ENCODE results near the gene TFF2.

The TFF2 gene

GRCh38 chr21:42313501-42313969, 37.3 kb downstream of the TFF2 start:
- TF ChIP-seq, protein P1, sequence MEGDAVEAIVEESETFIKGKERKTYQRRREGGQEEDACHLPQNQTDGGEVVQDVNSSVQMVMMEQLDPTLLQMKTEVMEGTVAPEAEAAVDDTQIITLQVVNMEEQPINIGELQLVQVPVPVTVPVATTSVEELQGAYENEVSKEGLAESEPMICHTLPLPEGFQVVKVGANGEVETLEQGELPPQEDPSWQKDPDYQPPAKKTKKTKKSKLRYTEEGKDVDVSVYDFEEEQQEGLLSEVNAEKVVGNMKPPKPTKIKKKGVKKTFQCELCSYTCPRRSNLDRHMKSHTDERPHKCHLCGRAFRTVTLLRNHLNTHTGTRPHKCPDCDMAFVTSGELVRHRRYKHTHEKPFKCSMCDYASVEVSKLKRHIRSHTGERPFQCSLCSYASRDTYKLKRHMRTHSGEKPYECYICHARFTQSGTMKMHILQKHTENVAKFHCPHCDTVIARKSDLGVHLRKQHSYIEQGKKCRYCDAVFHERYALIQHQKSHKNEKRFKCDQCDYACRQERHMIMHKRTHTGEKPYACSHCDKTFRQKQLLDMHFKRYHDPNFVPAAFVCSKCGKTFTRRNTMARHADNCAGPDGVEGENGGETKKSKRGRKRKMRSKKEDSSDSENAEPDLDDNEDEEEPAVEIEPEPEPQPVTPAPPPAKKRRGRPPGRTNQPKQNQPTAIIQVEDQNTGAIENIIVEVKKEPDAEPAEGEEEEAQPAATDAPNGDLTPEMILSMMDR (IDR thresholded peaks at IDR 0.05; ENCODE audit: low read depth, low read length, missing control alignments): no peak
- H3K4me3 ChIP-seq (ENCODE audit: low read depth, low read length): no peak overlapping the region
- DNase-seq (ENCODE audit: low read depth): peak; percentile 12
- in situ Hi-C loops (cut with HindIII; ENCODE audit: low sequenced_read_pairs): no loop called here

- no peak for DNase-seq (ENCODE audit: low read depth)
Measured at GRCh38 chr21:42312626-42313104, 38.1 kb downstream of the TFF2 start.

DNA sequence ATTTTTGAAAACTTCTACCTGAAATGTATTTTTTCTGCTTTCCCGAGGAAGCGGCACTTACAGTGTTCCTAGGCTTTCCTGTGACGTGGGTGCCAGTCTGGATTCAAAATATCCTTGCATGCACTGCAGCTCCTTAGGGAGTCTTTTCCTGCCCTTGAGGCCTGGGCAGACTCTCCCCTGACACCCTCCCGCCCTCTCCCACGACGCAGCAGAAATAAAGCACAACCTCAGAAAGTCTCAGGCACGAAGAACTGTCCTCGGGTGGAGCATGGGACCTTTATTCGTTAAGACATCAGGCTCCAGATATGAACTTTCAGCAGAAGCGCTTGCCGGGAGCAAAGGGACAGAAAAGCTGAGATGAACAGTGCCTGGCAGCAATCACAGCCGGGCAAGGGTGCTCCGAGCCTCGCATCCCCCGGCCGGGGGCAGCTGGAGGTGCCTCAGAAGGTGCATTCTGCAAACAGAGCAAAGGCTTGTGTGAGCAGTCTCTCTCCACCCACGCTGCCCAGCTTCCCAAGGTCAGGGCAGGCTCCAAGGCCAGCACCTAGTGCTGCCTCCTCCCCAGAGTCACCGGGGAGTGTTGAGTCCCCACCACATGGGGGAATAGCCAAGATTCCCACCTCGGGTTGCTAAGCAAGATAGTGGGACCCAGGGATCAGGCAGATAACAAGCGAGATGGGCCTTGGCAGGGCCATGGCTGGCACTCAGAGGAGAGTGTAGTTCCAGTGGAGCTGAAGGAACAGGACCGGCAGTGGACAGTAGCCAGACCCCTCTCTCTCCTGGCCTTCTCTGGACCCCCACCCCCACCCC, 38.8 kb downstream of the TFF2 start:
- in situ Hi-C loops (cut with HindIII; ENCODE audit: low sequenced_read_pairs): no loop called here
- no peak overlapping the region for H3K4me3 ChIP-seq (ENCODE audit: low read depth, low read length)
- TF ChIP-seq, protein P1 (IDR thresholded peaks at IDR 0.05; ENCODE audit: low read depth, low read length, missing control alignments): no peak
- DNase-seq (ENCODE audit: low read depth): no peak

More at GRCh38 chr21:42312626-42313104, 38.1 kb downstream of the TFF2 start:
- TF ChIP-seq, protein P1 (IDR thresholded peaks at IDR 0.05; ENCODE audit: low read depth, low read length, missing control alignments): no peak
- in situ Hi-C loops (cut with HindIII; ENCODE audit: low sequenced_read_pairs): no loop called here
- H3K4me3 ChIP-seq (ENCODE audit: low read depth, low read length): no peak overlapping the region

- TF ChIP-seq, protein P1 (IDR thresholded peaks at IDR 0.05; ENCODE audit: low read depth, low read length, missing control alignments): no peak
- DNase-seq (ENCODE audit: low read depth): no peak
- H3K4me3 ChIP-seq (ENCODE audit: low read depth, low read length): no peak overlapping the region
- in situ Hi-C loops (cut with HindIII; ENCODE audit: low sequenced_read_pairs): no loop called here
Measured at GRCh38 chr21:42311160-42311559, 39.6 kb downstream of the TFF2 start.

- no peak overlapping the region for H3K4me3 ChIP-seq (ENCODE audit: low read depth, low read length)
- no peak for DNase-seq (ENCODE audit: low read depth)
- TF ChIP-seq, protein P1 (IDR thresholded peaks at IDR 0.05; ENCODE audit: low read depth, low read length, missing control alignments): no peak
- in situ Hi-C loops (cut with HindIII; ENCODE audit: low sequenced_read_pairs): no loop called here
Measured at GRCh38 chr21:42310411-42311001, 40.3 kb downstream of the TFF2 start.

DNA sequence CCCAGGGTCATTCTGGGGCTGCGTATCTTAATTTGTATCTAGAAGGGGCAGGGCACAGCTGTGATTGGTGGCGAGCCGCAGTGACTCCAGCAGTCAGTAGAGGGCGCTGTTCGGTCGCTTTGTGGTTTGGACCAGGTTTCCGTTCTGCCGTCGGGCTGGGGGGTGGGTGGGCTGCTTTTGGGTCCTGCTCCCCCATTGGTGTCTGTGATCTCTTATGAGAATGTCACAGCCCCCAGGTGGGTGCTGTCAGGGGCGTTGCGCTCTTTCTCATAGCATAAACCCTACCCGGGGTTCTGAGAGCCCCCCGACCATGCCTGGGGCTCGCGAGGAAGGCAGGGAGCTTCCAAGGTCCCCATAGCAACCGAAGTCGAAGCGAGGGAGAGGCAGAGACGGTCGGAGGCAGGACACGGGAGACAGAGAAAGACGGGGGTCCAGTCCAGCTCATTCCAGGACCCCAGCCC, 41.0 kb downstream of the TFF2 start:
- no peak for DNase-seq (ENCODE audit: low read depth)
- TF ChIP-seq, protein P1 (IDR thresholded peaks at IDR 0.05; ENCODE audit: low read depth, low read length, missing control alignments): peak; percentile 58
- in situ Hi-C loops (cut with HindIII; ENCODE audit: low sequenced_read_pairs): no loop called here
- no peak overlapping the region for H3K4me3 ChIP-seq (ENCODE audit: low read depth, low read length)
